Stimulated activated CD8-positive, alpha-beta memory T cell treated with anti-CD3 and anti-CD28 coated beads, Interleukin-2, amount 100 ng/mL, for 48 hours (primary cell): Measurements from ENCODE around the gene PPP1R3G.
A peak's percentile ranks its signal among the peaks of the same experiment; 100 is the strongest.
"Not testable (repeated sequence)": the region's sequence is repeated elsewhere in the genome, so short reads cannot be mapped to it uniquely, and the experiment has no call there.

Experiments
- DNase-seq, 2 donors: peaks; one replicate each; pipeline ENCODE4 v3.0.0-alpha.2; 2020; ENCODE audit warnings: low read depth in 2 of 2

Gene PPP1R3G

DNA sequence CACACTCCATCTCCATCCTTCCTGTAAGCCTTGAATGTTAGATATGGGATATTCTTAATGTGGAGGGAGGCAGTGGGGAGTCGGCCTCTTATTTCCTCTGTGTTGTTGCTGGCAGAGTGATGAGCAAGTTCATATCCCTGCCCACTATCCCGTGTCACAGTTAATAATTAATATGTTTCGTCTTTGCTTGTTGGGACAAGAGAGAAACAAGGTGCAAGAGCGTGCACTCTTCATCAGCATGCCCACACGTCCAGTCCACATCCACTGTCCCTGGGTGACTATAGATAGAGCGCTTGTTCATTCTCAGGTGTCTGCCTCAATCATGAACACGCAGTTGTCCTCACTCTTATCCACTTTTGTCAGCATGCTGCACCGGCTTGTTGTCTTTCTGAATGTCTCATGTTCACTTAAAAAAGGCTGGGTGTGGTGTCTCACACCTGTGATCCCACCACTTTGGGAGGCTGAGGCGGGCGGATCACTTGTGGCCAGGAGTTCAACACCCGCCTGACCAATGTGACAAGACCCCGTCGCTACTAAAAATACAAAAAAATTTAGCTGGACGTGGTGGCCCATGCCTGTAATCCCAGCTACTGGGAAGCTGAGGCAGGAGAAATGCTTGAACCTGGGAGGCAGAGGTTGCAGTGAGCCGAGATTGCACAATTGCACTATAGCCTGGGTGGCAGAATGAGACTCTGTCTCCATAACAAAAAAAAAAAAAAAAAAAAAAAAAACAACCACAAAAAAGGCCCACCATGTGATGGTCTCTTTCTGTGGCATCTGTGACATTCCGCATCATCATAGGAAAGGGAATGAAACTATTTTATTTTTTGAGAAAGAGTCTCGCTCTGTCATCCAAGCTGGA lies 34.2 kb downstream of the PPP1R3G start:
- no peak for DNase-seq

GRCh38 chr6:5120011-5120410 lies 34.9 kb downstream of the PPP1R3G start:
- no peak for DNase-seq

DNA sequence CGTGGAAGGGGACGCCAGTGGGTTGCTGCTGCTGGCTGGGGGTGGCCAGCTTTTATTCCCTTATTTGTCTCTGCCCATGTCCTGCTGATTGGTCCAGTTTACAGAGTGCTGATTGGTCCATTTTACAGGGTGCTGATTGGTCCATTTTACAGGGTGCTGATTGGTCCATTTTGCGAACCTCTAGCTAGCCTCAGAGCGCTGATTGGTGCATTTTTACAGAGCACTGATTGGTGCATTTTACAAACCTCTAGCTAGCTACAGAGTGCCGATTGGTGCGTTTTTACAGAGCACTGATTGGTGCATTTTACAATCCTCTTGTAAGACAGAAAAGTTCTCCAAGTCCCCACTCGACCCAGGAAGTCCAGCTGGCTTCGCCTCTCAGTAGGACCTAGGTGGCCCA lies 35.4 kb downstream of the PPP1R3G start:
- not testable (repeated sequence) for DNase-seq

DNA sequence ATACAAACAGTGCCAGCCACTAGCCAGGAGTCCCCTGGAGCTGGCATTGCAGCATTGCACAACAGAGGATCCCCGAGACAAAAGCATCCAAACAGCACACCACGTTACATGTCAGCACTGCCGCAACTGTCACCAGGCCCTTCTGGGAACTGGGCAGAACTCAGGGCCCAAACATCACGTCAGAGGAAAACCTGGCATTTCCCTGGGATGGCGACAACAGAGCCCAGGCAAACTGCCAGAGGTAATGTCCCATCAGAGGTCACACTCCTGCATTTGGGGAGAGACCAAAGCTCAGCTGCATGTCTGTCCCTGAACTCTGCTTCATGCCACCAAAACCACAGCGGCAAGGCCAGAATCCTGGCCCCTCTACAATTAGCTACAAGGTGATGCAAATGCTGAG lies 36.3 kb downstream of the PPP1R3G start:
- DNase-seq: no peak

GRCh38 chr6:5121956-5122355 lies 36.8 kb downstream of the PPP1R3G start:
- DNase-seq: no peak

- DNase-seq: no peak
Measured at GRCh38 chr6:5122504-5123112, 37.5 kb downstream of the PPP1R3G start.

GRCh38 chr6:5123296-5124143 lies 38.4 kb downstream of the PPP1R3G start:
- no peak for DNase-seq

DNA sequence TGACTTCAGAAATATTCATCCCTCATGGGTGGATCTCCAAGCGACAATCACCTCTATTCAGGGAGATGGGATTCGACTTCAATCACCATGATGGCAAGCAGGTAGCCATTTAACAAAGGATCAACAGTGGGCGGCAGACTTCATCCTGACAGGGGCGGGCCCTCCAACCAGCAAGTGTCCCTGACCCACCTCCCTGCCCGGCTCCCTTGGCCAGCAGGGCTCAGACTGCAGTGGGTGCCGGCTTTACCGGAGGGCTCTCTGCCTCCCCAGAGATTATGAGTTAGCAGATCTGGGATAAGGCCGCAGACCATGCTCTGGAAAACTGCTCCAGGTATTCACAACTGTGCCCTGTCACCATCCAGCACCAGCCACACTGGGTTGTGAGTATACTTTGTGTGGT lies 39.4 kb downstream of the PPP1R3G start:
- DNase-seq: no peak

DNA sequence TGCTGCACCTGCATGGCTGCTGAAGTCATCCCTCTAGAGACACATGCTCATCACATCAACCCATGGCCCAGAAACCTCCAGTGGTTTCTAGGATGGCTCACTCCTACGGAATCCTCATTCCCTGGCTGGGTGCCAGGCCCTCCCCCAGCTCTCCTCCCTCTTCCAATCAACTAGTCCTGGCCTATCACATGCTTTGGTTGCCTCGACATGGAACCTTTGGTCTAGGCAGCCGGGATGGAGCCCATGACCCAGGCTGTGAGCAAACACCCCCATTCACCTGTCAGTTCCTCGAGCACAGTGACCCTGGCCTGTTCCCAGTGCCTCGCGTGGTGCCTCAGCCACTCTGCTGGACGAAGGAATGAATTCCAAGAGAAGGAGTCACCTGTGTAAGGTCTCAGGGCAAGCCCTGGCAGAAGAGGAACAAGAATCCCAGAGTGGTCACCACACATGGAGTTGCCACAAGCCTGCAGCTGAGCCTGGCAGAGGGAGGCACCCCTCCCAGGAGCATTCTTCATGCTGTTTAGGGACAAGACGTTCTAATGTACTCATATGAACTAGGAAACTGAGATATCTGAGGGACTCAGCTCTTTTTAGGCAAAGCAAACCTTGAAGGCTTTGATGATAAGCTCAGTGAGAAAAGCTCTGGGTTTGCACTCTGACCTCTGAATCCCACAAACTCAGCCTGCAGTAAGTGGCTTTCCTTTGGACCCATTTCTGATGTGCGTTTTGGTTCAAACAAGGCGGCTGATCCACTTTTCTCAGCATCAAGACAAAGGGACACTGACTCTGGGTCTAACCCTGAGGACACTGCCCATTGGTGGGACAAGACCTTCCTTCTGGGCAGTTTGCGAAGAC lies 40.2 kb downstream of the PPP1R3G start:
- DNase-seq: no peak

DNA sequence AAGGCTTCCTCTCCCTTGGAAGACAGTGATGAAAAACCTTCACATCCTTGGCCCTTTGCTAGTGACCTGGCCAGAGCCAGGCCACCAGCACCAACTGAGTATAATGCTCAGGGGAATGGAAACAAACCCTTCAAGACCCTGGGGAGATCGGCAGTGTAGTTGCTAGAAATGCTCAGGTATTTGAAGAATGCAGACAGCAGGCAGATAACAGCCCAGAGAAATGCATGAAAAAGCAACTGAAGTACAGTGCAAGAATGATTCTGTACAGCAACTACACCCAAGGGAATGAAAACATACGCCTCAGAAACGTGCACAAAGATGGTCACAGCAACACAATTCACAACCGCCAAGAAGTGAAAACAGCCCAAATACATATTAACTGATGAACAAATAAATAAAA lies 41.1 kb downstream of the PPP1R3G start:
- no peak for DNase-seq

- no peak for DNase-seq
Measured at GRCh38 chr6:5127106-5127687, 42.1 kb downstream of the PPP1R3G start.

GRCh38 chr6:5128351-5128750 lies 43.2 kb downstream of the PPP1R3G start:
- DNase-seq: no peak

- no peak for DNase-seq
Measured at GRCh38 chr6:5130135-5130866, 45.2 kb downstream of the PPP1R3G start.

- DNase-seq: no peak
Measured at GRCh38 chr6:5132731-5133130, 47.6 kb downstream of the PPP1R3G start.

GRCh38 chr6:5133943-5134342 lies 48.8 kb downstream of the PPP1R3G start:
- DNase-seq: no peak

DNA sequence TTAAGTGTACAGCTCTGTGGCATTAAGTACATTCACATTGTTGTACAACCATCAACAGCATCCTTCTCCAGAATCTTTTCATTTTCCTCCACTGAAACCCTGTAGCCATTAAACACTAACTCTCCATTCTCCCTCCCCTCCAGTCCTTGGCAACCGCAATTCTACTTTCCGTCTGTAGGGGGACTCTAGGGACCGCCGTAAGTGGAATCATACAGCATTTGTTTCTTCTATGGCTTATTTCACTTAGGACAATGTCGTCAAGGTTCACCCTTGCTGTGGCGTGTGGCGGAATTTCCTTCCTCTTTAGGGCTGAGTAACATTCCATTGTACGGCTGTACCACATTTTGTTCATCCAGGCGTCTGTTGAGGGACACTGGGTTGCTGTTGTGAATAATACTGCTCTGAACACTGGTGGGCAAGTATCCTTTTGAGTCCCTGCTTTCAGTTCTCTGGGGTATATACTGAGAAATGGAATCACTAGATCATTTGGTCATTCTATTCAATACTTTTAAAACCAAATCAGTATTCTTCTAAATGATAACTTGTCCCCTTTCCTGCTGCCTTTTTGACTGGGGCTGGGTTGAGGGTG lies 50.7 kb downstream of the PPP1R3G start:
- peak; percentile 14 to 25 for DNase-seq

DNA sequence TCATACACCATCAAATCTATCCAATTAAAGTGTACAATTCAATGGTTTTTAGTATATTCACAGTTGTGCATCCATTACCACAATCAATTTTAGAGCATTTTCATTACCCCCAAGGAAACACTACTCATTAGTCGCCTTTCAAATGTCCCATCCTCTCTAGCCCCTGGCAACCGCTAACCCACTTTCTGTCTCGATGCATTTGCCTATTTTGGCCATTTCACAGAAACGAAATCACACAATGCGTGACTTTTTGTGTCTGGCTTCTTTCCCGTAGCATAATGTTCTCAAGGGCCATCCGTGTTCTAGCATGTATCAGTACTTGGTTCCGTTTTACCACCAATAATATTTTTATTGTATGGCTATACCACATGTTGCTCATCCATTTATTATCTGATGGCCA lies 51.7 kb downstream of the PPP1R3G start:
- DNase-seq: no peak
